SK-MEL-5 (cell line): ENCODE data around the gene OXNAD1. TPM values are rescaled to one million over a fixed set of nuclear protein-coding genes. Genes with fewer than 3 reads are reported as not detected.

ENCODE experiments used
- DNase-seq: peaks from one replicate; pipeline ENCODE4 v3.0.0-alpha.2; 2016; ENCODE audit warnings: low read depth, low spot score
- in situ Hi-C: cut with HindIII; loops from 2 replicates; pipeline ENCODE4 v1.10.0; 2016; ENCODE audit warnings: low sequenced_read_pairs, high pct_unique_total_duplicates, low pct_unique_long_range_greater_than_20kb
- total RNA-seq: library from RNA; depleted of rRNA; stranded (reverse); fragments of >200 nt; shearing (Covaris generic); gene quantifications from 2 replicates; pipeline ENCODE4 v1.2.3, GENCODE V29; 2014

The OXNAD1 gene
- total RNA-seq, 1 experiment from 2014 or later, result 36.1 TPM

GRCh38 chr3:16331319-16331883 is 66.4 kb downstream of the OXNAD1 start:
- in situ Hi-C loops, result loop anchor here (25.0 kb wide), 1 partner anchor 231 kb away; no protein-coding TSS in a partner anchor
- no peak for DNase-seq

DNA sequence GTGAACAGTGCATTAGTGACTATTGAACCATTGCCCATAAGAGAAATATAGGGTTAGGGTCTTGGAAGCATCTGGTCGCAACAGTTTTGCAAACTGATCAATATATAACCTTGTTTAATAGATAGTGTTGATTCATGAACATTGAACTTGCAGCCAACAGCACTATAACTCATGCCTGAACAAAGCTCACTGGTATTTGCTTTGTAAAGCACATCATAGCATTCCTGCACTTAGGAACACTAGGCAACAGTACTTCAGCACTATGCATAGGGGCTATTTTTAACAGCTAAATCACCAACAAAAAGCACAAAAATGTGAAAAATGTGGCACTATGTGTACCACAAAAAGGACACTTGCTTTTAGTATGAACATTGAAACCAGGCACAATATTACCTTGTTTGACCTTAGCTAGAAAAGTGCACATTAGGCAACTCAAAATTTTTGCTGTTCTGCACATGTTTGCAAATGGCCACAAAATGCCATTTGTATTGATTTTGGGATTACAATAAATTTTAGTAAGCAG is 68.0 kb downstream of the OXNAD1 start:
- in situ Hi-C loops, result loop anchor here (25.0 kb wide), 1 partner anchor 229 kb away; no protein-coding TSS in a partner anchor

DNA sequence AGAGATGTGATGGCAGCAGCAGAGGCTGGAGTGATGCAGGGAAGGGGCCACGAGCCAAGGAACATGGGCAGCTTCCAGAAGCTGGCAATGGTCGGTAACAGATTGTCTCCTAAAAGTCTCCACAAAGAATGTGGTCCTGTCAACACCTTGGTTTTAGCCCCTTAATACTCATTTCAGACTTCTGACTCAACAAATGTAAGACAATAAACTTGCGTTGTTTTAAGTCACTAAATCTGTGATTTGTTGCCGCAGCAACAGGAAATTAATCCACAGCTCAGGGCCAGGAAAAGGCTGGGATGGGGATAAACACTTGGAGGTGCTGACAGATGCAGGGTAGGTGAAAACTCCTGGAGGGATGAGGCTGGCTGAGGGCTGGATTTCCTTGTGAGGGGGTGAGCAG is 69.9 kb downstream of the OXNAD1 start:
- in situ Hi-C loops, result loop anchor here (25.0 kb wide), 1 partner anchor 227 kb away; no protein-coding TSS in a partner anchor
- no peak for DNase-seq

More for the DNA sequence above, 68.0 kb downstream of the OXNAD1 start:
- no peak for DNase-seq

GRCh38 chr3:16335333-16335732 is 70.3 kb downstream of the OXNAD1 start:
- in situ Hi-C loops, result loop anchor here (25.0 kb wide), 1 partner anchor 227 kb away; no protein-coding TSS in a partner anchor
- DNase-seq, result no peak

GRCh38 chr3:16335772-16336645 is 71.0 kb downstream of the OXNAD1 start:
- DNase-seq, result no peak
- in situ Hi-C loops, result loop anchor here (25.0 kb wide), 1 partner anchor 226 kb away; no protein-coding TSS in a partner anchor

DNA sequence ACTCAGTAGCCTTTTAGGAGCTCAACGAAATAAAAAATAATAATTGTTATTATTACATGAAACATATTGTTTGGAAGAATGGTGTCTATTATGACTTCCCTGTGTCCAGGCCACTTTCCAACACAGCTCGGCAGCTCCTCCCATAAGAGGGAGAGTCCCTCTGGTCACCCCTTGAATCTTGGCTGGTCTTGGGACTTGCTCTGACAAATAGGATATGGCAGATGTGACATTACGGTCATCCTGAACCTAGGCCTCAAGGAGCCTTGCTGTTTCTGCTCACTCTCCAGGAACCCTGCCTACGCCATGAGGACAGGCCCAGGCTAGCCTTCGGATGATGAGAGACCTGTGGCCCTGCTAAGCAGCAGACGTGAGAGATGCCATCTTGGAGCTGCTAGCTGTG is 71.8 kb downstream of the OXNAD1 start:
- no peak for DNase-seq
- in situ Hi-C loops, result loop anchor here (25.0 kb wide), 1 partner anchor 225 kb away; no protein-coding TSS in a partner anchor

DNA sequence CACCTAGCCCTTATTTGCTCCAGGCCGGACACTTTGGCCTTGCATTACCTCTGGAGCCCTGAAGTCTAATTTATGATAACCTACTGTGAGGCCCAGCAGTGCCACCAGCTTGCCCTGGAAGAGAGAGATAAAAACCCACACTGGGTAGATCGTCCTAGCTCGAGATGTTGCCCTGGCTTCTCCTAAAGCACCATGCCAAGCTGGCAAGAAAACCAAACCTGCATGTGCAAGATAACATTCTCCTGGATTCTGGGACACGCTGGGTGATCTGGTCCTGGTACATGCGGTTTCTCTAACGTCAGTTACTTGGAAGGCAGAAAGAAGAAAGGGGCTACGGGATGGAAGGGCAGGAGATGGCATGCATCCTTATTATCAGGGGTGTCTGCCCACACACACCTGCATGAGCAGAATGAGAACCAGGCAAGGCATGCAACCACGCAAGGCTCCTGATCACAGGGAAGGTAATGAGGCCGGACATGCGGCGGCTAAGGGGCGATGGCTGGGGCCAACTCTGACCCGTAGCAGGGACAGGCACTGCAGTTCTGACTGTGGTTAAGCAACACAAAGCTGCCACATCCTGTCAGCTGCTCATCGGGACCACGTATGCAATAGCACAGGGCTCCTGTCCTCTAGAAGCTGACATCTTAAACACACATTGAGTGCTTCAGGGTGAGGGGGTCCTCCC is 73.0 kb downstream of the OXNAD1 start:
- no peak for DNase-seq
- in situ Hi-C loops, result loop anchor here (25.0 kb wide), 1 partner anchor 224 kb away; no protein-coding TSS in a partner anchor

DNA sequence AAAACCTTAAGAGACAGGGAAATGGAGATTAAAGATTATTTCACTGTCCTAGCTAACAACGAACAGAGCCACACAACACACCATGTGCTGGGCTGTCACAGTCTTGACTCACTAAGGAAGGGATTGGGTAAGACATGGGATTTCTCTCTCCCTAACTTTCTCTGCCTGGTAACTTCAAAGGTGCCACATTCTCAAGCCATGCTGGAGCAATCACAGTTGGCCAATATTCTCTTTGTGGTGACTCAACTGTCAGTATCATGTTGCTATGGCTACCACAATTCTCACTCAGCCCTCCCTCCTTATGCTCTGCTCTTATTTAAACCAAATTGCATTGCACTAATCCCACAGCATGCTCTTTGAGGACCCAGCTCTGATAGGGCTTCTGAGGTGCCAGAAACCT is 74.0 kb downstream of the OXNAD1 start:
- in situ Hi-C loops, result loop anchor here (25.0 kb wide), 1 partner anchor 223 kb away; no protein-coding TSS in a partner anchor
- no peak for DNase-seq

DNA sequence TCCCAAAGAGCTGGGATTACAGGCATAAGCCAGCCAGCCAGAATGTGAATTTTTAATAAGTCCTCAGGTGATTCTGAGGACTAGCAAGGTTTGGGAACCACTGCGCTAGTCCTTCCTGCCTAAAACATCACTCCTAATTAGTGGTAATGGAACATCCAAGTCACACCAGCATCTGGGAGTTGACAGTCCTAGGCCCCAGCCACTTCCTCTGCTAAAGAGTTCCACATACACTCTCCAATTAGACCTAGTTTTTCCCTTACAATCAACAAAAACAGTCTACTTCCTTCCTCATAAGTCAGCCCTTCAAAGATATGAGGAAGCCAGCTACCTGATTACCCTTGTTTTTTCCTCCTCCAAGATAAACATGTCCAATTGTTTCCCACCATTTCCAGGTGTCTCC is 78.1 kb downstream of the OXNAD1 start:
- DNase-seq, result no peak
- in situ Hi-C loops, result loop anchor here (25.0 kb wide), 1 partner anchor 219 kb away; no protein-coding TSS in a partner anchor

- in situ Hi-C loops, result loop anchor here (25.0 kb wide), 1 partner anchor 216 kb away; no protein-coding TSS in a partner anchor
- no peak for DNase-seq
Measured at GRCh38 chr3:16346413-16347081, 81.5 kb downstream of the OXNAD1 start.

- DNase-seq, result no peak
- in situ Hi-C loops, result loop anchor here (25.0 kb wide), 1 partner anchor 215 kb away; no protein-coding TSS in a partner anchor
Measured at GRCh38 chr3:16347548-16347947, 82.5 kb downstream of the OXNAD1 start.

DNA sequence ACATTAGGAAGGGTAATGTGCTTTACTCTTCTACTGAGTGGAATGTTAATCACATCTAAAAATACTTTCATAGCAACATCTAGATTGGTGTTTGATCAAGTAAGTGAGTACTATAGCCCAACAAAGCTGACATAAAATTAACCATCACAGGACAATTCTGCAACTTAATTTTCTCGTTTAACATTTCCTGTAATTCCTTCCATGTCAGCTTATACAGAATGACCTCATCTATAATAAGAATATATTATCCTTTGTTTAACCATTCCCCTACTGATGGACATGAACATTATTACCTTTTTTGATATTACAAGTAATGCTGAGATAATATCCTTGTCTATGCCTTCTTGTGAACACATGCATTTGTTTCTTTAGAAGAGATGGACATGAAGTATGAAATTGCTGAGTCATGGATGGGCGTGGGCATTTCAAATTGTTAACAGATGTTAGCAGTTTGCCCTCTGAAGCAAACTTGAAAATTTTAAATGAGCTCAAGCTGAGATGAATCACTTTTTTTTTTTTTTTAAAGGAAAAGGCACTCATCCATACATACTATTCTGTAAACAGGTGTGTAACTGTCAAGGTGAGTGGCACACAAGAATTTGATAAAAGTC is 85.1 kb downstream of the OXNAD1 start:
- no peak for DNase-seq
- in situ Hi-C loops, result loop anchor here (25.0 kb wide), 1 partner anchor 212 kb away; no protein-coding TSS in a partner anchor

DNA sequence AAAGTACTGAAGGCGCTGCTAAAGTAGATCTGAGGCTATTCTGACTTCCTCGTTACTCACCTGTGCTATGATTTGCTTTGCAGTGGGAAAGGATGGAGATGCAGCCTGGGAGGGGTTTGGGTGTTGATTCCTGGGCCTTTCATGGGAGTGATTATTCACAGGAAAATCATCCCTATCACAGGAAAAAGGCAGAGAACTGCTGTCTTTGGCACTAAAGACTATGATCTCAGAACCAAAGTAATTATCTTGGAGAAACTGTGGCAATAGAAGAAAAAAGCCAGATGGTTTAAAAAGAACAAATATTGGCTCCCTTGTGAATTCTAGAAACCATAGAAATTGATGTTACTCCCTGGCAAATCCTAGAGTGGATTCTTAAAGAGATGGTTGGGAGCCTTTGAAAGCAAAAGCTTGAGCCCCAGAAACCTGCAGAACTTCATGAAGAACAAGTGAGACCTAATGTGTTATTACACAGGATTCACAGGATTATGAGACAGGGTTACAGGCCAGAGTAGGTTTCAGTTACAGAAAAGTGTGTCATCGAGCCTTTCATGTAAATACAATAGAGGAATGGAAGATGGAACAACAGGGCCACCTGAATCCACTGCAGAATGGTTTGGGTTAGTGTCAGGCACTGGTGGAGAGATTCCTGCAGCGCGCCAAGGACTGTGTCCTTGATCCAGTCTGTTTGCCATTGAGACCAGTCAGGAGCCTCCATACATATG is 85.7 kb downstream of the OXNAD1 start:
- in situ Hi-C loops, result no loop called here
- DNase-seq, result no peak

DNA sequence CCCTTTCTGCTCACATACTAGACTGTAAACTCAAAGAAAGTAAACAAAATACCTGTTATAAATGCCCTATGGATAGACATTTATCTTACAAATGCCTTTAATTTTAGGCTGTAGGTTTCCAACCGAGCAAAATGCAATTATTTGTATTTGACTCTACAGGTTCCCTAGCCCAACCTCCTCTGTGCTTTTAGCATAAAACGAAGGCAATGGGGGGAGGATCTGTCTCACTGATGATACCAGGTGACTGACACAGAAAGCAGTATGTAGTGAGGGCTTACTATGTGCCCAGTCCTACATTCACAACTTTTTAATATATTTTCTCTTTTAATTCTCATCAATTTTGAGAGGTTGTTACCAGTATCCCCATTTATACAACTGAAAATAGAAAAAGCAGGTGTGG is 87.4 kb downstream of the OXNAD1 start:
- in situ Hi-C loops, result no loop called here
- no peak for DNase-seq

GRCh38 chr3:16354291-16354690 is 89.3 kb downstream of the OXNAD1 start:
- in situ Hi-C loops, result no loop called here
- no peak for DNase-seq
